Ovary (tissue), 9 donors: ENCODE results near the gene NBEA. TPM values are rescaled to one million over a fixed set of nuclear protein-coding genes. Genes with fewer than 3 reads are reported as not detected.

Experiments
- DNase-seq, 5 donors: peaks; one replicate each; pipeline ENCODE4 v3.0.0-alpha.2; 2019 to 2020
- H3K27ac ChIP-seq, 2 donors: fragments of 200-600 bp; one replicate each; pipeline versions ENCODE4 v1.5.1 to v1.8.0; 2019 to 2022
- H3K27me3 ChIP-seq: fragments of 200-600 bp; one replicate; pipeline ENCODE4 v1.8.0; 2022
- H3K36me3 ChIP-seq: fragments of 200-600 bp; sonication (generic); one replicate; pipeline ENCODE4 v1.5.1; 2019
- H3K4me1 ChIP-seq: one replicate; pipeline ENCODE4 v1.8.1; 2013; ENCODE audit warnings: mild to moderate bottlenecking, moderate library complexity; ENCODE audit not compliant: insufficient read depth
- H3K4me3 ChIP-seq: fragments of 200-600 bp; sonication (generic); one replicate; pipeline ENCODE4 v1.5.1; 2017
- H3K9me3 ChIP-seq, 2 donors: fragments of 200-600 bp in 1 of 2; sonication (generic) in 1 of 2; one replicate each; pipeline versions ENCODE4 v1.5.1 to v1.8.1; 2013 to 2019; ENCODE audit warnings: mild to moderate bottlenecking in 1 of 2, moderate library complexity in 1 of 2
- CTCF ChIP-seq, 3 donors: fragments of 450-650 bp in 2 of 3; fragments of 200-600 bp in 1 of 3; IDR thresholded peaks; one replicate each; pipeline versions ENCODE4 v1.5.1 to v1.8.0; 2016 to 2022; ENCODE audit warnings: antibody characterized with exemption in 3 of 3, mild to moderate bottlenecking in 1 of 3
- EP300 ChIP-seq: sonication (generic); formaldehyde crosslinking; IDR thresholded peaks from one replicate; pipeline ENCODE4 v1.6.1; 2017; ENCODE audit warnings: antibody characterized with exemption
- POLR2A ChIP-seq: fragments of 450-650 bp; IDR thresholded peaks from one replicate; pipeline ENCODE4 v1.6.1; 2017; ENCODE audit warnings: antibody characterized with exemption, mild to moderate bottlenecking, moderate library complexity
- WGBS, 3 donors: extraction: QIAGEN DNeasy Blood & Tissue Kit in 1 of 3; methylation state at CpG; one replicate each; pipeline versions ENCODE4 v1.1.5 to v1.1.7; 2013 to 2017; 5-methylcytosine and 5-hydroxymethylcytosine counted together
- intact Hi-C, 4 donors: fragments of 100-400 bp; cut with DNase I; formaldehyde crosslinking; loops; one replicate each; pipeline versions ENCODE4 v1.11.0 to v1.15.1; 2022 to 2023
- polyA plus RNA-seq, 2 donors: library from polyadenylated mRNA; stranded (reverse); fragments of 200-250 nt in 1 of 2; fragments of 350-450 nt in 1 of 2; fragmentation: Illumina TruSeq in 1 of 2; extraction: RNeasy Lipid Tissue Mini Kit (QIAGEN cat#74804) in 1 of 2; gene quantifications; one replicate each; pipeline ENCODE4 v1.2.3, GENCODE V29; 2013 to 2014
- total RNA-seq, 7 donors: library from RNA; depleted of rRNA in 2 of 7; stranded (reverse); fragments of >200 nt in 2 of 7; fragmentation: NEBNext Ultra II Directional in 3 of 7; extraction: Animal tissue kit (Norgen Biotek cat#: 25700) in 3 of 7; gene quantifications; one replicate each; pipeline versions ENCODE4 v1.1.0 to v1.2.4, GENCODE V29; 2016 to 2023
- donor health status: DM: no; HTN: no; CAD: no; lungs with moderate emphysema.
- donor health status: DM: no; HTN: no; CAD: no.
- donor health status: Bipolar disorder and iron deficiency.
- donor health status: DM: yes; HTN: yes; CAD: no.
- donor health status: DM: no; HTN: no; CAD: no.
- donor health status: DM: yes; HTN: yes; CAD: no.

Gene NBEA
- total and polyA plus RNA-seq, 9 donors: 5.8 to 18.9 (median 16.0) TPM

- no peak overlapping the region for H3K4me3 ChIP-seq
- intact Hi-C loops: no loop called here
- DNase-seq: no peak
- no peak overlapping the region for H3K27ac ChIP-seq
- WGBS, 3 donors: 96 to 97% (median 97%) methylated on average over 2 of the region's 2 CpGs
- H3K4me1 ChIP-seq: no peaks in the 10 kb centered on the region
- TF ChIP-seq POLR2A (no peak), EP300 (no peak), CTCF (IDR thresholded peaks at IDR 0.05) (no peak)
- H3K9me3 ChIP-seq: no peaks in the 10 kb centered on the region
- no peaks in the 10 kb centered on the region for H3K27me3 ChIP-seq
- no peaks in the 10 kb centered on the region for H3K36me3 ChIP-seq
Measured at GRCh38 chr13:35025314-35025713, 83.2 kb downstream of the NBEA start.

- Histone ChIP-seq H3K27ac (no peak overlapping the region), H3K27me3 (no peaks in the 10 kb centered on the region), H3K4me3 (no peak overlapping the region), H3K9me3 (no peaks in the 10 kb centered on the region), H3K4me1 (no peaks in the 10 kb centered on the region), H3K36me3 (no peaks in the 10 kb centered on the region)
- no peak for DNase-seq
- intact Hi-C loops: no loop called here
- TF ChIP-seq CTCF (IDR thresholded peaks at IDR 0.05) (no peak), POLR2A (no peak), EP300 (no peak)
- WGBS, 3 donors: 95 to 98% (median 97%) methylated on average over 1 of the region's 1 CpG
Measured at GRCh38 chr13:35028338-35028867, 86.3 kb downstream of the NBEA start.

DNA sequence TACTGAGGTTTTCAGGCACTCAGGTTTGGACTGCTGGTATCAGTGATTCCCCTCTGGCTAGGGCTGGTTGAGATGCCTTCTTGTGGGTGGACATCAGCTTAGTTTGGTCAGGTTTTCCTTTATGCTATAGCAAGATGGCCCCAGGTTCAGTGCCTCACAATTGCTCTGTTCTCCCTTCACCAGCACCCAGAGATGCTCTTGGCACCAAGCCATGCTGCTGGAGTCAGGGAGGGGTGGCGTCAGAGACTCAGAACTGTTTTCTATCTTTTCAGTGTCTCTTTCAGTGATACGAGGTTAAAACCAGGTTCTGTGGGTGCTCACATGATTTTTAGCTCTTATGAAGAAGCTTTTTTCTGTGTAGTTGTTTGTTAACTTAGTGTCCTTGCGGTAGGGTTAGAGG, 96.9 kb downstream of the NBEA start:
- Histone ChIP-seq H3K4me3 (no peak overlapping the region), H3K9me3 (no peaks in the 10 kb centered on the region), H3K27me3 (no peaks in the 10 kb centered on the region), H3K27ac (no peak overlapping the region), H3K36me3 (no peaks in the 10 kb centered on the region), H3K4me1 (no peaks in the 10 kb centered on the region)
- TF ChIP-seq CTCF (IDR thresholded peaks at IDR 0.05) (no peak), EP300 (no peak), POLR2A (no peak)
- intact Hi-C loops: no loop called here
- 79 to 88% (median 87%) methylated on average over 3 of the region's 3 CpGs for WGBS, 3 donors
- DNase-seq: no peak

DNA sequence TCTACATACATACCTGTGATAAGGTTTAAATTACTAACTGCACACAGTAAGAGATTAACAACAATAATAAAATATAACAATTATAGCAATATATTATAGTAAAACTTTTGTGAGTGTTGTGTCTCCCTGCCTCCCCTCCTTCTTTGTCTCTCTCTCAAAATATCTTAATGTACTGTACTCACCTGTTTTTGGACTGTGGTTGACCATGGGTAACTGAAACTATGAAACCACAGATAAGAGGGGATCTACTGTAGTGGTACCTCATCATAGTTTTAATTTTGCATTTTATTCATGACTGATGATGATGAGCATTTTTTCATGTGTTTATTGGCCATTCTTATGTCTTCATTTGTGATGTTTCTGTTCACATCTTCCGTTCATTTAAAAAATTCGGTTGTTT, 104.5 kb downstream of the NBEA start:
- no peak for DNase-seq
- TF ChIP-seq EP300 (no peak), POLR2A (no peak), CTCF (IDR thresholded peaks at IDR 0.05) (no peak)
- Histone ChIP-seq H3K9me3 (no peaks in the 10 kb centered on the region), H3K4me3 (no peak overlapping the region), H3K4me1 (no peaks in the 10 kb centered on the region), H3K27ac (no peak overlapping the region), H3K27me3 (no peaks in the 10 kb centered on the region), H3K36me3 (no peaks in the 10 kb centered on the region)
- WGBS, 3 donors: 65 to 95% (median 92%) methylated on average over 2 of the region's 2 CpGs
- intact Hi-C loops: no loop called here
